AG04449 (cell line): ENCODE results near the gene EGFLAM.

Experiments used
- CTCF ChIA-PET: fragments of 350-600 bp; formaldehyde crosslinking; extraction: SDS; loops from one replicate; lab custom pipeline; 2021; ENCODE audit warnings: antibody characterized with exemption; lab: Yijun Ruan, JAX
- POLR2A ChIA-PET: fragments of 400-600, 350-600 bp; formaldehyde crosslinking; extraction: SDS; loops from one replicate; lab custom pipeline; 2020; ENCODE audit warnings: antibody characterized with exemption, inconsistent platforms; lab: Yijun Ruan, JAX
- DNase-seq: peaks from one replicate; pipeline ENCODE4 v3.0.0-alpha.2; 2010; ENCODE audit warnings: low read depth, low spot score
- H3K4me3 ChIP-seq: 2 replicates; pipeline ENCODE4 v1.5.1; 2011; ENCODE audit warnings: low read depth, mild to moderate bottlenecking, control low read depth, low read length
- CTCF ChIP-seq: IDR thresholded peaks from one replicate; pipeline ENCODE4 v1.5.1; 2011; ENCODE audit warnings: mild to moderate bottlenecking, moderate library complexity, low read length, control low read depth, inconsistent platforms; ENCODE audit not compliant: insufficient read depth; ENCODE audit errors: missing control alignments

The EGFLAM gene

DNA sequence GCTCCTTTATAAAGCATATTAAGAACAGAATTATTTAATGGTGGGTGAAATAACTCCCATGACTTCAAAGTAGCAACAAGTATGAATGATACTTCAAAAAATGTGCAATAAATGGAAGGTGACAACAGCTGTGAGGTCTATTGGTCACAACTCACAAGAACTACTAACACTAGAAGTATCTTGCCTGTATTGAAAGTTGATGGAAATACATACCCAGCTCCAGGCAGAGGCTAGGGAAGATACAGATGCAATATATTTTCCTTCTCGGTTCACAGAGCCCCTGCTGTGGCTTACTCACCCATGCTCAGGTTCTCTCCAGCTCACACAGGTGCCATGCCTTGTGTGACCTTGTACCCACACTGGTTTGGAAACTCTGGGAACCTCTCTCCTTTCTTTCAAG, 164.3 kb downstream of the EGFLAM start:
- no peak for DNase-seq
- no peak overlapping the region for H3K4me3 ChIP-seq
- CTCF ChIA-PET, result interaction anchor here (1.0 to 12.3 kb wide), 5 partner anchors 10 to 385 kb away, joined by 3 to 165 read pairs (median 80); no protein-coding TSS in a partner anchor
- POLR2A ChIA-PET, result interaction anchor here (0.6 kb wide), 1 partner anchor 11 kb away, joined by 3 read pairs; no protein-coding TSS in a partner anchor
- TF ChIP-seq CTCF, result no peak

DNA sequence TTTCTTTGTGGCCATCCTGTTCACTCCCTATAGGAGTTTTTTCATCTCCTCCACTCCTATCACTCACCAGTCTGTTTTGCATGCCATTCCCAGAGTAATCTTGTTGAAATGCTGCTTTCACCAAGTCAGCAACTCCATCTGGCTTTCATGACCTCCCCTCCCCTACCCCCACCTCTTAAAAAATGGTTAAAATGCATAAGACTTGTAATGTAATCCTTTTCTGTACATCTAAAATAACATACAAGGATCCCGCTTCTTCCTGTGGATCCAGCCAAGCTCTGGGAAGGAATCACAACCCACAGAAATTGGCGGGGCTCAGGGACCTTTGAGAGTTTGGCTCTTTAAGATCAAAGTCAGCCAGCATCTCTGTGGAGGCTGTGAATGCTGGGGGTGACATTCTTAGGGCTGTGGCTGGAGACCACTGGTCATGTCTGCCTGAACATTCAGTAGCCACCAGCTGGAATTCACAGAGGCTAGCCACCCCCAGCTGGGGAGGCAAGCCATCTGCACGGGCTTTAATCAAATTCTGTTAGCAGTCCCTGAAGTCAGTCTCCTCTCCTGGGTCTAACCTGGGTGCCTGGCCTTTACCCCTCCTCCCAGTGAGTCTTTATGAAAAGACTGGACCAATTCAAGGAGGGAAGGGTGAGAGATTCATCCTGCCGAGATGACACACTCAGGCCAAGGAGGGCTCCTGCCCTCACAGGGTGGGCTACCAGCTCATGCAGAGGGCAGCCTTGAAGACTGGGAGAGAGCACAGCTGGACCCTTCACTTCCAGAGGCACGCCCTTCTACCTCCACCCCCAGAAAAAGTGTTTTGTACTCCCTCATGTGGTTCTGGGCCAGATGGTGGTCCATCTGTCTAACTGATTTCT, 165.2 kb downstream of the EGFLAM start:
- ChIA-PET POLR2A (no interaction called here), CTCF (interaction anchor here (5.5 to 12.3 kb wide), 4 partner anchors 9 to 384 kb away, joined by 48 to 165 read pairs (median 80); no protein-coding TSS in a partner anchor)
- no peak for DNase-seq
- no peak overlapping the region for H3K4me3 ChIP-seq
- TF ChIP-seq CTCF, result no peak

- H3K4me3 ChIP-seq, result no peak overlapping the region
- CTCF ChIA-PET, result interaction anchor here (0.7 to 12.3 kb wide), 5 partner anchors 13 to 384 kb away, joined by 3 to 165 read pairs (median 3); no protein-coding TSS in a partner anchor
- TF ChIP-seq CTCF, result no peak
- POLR2A ChIA-PET, result interaction anchor here (1.2 kb wide), 1 partner anchor 9 kb away, joined by 5 read pairs; no protein-coding TSS in a partner anchor
- DNase-seq, result no peak
These were observed 166.0 kb downstream of the EGFLAM start for GRCh38 chr5:38424148-38425060.

DNA sequence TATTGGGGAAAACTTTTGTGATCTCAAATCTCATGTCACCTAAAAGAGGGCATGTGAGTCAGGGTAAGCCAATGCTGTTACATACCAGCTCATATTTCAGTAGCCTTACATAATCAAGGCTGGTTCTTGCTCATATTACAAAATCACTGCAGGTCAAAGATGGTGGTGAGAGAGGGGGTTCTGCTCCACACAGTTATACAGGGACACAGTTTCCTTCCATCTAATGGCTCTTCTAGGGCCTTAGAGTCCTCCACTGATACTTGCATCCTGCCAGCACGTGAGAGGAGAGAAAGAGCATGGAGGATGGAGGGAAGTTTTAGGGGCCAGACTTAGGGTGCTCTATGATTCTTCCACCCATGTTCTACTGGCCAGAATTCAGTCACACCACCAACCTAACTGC, 168.1 kb downstream of the EGFLAM start:
- no peak overlapping the region for H3K4me3 ChIP-seq
- TF ChIP-seq CTCF, result no peak
- POLR2A ChIA-PET, result no interaction called here
- no peak for DNase-seq
- CTCF ChIA-PET, result interaction anchor here (1.3 to 12.3 kb wide), 4 partner anchors 10 to 382 kb away, joined by 3 to 165 read pairs (median 10); no protein-coding TSS in a partner anchor

- no peak for TF ChIP-seq CTCF
- DNase-seq, result no peak
- POLR2A ChIA-PET, result no interaction called here
- CTCF ChIA-PET, result interaction anchor here (1.3 to 12.3 kb wide), 4 partner anchors 10 to 381 kb away, joined by 3 to 165 read pairs (median 10); no protein-coding TSS in a partner anchor
- no peak overlapping the region for H3K4me3 ChIP-seq
These were observed 168.9 kb downstream of the EGFLAM start for GRCh38 chr5:38426986-38427950.
